B cell (primary cell): Measurements from ENCODE around the gene RBKS.

Source experiments
- EZH2 ChIP-seq: IDR thresholded peaks from 2 replicates; pipeline ENCODE4 v1.6.1; 2012; ENCODE audit warnings: borderline replicate concordance, low read depth, mild to moderate bottlenecking, moderate library complexity, low read length; ENCODE audit not compliant: insufficient read depth, poor library complexity, severe bottlenecking
- TF ChIP-seq, protein P1 (sequence below): fragments of 200-600 bp; IDR thresholded peaks from one replicate; pipeline ENCODE4 v1.8.0; 2022; ENCODE audit warnings: antibody characterized with exemption, mild to moderate bottlenecking

DNA sequence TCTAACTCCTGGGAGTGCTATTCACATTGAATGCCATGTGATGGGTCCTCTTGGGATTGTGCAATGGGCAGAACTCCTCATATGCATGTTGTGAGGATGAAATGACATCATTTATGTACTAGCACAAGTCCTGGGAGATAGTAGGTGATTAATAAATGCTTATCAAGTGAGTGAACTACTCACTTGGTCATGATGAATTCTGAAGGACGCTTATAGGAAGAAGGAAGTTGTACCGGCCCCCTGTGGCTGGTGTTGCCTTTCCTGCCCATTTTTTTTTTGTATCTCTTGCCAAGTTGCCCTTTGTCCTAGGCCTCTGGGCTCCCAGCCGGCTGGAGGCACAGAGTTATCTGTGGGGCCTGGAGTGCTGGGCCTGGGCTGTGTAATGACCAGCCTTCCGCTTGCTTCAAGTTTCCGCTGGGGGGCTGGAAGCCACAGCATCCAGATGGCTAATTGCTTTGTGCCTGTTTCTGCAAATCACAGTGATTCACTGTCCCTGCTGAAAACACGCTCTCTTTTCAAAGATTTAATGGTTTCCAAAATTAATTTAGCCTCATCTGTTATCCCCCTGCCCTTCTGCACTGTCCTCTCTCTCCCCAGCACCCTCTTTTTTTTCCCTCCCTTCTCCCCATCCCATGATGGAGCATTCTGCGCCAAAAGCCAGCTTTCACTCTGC, 152.4 kb downstream of the RBKS start:
- TF ChIP-seq, protein P1, sequence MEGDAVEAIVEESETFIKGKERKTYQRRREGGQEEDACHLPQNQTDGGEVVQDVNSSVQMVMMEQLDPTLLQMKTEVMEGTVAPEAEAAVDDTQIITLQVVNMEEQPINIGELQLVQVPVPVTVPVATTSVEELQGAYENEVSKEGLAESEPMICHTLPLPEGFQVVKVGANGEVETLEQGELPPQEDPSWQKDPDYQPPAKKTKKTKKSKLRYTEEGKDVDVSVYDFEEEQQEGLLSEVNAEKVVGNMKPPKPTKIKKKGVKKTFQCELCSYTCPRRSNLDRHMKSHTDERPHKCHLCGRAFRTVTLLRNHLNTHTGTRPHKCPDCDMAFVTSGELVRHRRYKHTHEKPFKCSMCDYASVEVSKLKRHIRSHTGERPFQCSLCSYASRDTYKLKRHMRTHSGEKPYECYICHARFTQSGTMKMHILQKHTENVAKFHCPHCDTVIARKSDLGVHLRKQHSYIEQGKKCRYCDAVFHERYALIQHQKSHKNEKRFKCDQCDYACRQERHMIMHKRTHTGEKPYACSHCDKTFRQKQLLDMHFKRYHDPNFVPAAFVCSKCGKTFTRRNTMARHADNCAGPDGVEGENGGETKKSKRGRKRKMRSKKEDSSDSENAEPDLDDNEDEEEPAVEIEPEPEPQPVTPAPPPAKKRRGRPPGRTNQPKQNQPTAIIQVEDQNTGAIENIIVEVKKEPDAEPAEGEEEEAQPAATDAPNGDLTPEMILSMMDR = no peak
- TF ChIP-seq EZH2 = no peak
